ENCODE data around the gene REEP5. TPM values are rescaled to one million over a fixed set of nuclear protein-coding genes. Genes with fewer than 3 reads are reported as not detected.
A peak's percentile ranks its signal among the peaks of the same experiment; 100 is the strongest.

The REEP5 gene
- total and polyA plus RNA-seq, 2 of the 4 experiments (the other 2 are of a cell fraction): 49.3 to 82.0 TPM

- ATAC-seq (ENCODE audit: low read depth) (no peak), DNase-seq (no peak)
- peaks cover 18 to 49% of the 10 kb centered on the region in 2 experiments for H3K79me1 ChIP-seq (ENCODE audit: low read depth in 1 of 2, low read length in 2 of 2)
- POLR2A ChIA-PET (ENCODE audit: unreplicated experiment): no interaction called here
- no peak overlapping the region for H3K18ac ChIP-seq (ENCODE audit: low read depth, low read length)
- H3K23ac ChIP-seq (ENCODE audit: low read depth, low read length): peak overlapping the region; percentile 1; the same call in 1 of the 2 replicates
- H2BK5ac ChIP-seq (ENCODE audit: low read depth, low read length, poor library complexity, severe bottlenecking): no peak overlapping the region
- H4K5ac ChIP-seq (ENCODE audit: low read depth, low read length): no peak overlapping the region
- peaks cover 16% of the 10 kb centered on the region for H3K36me3 ChIP-seq (ENCODE audit: control insufficient read depth, insufficient read depth, low read length)
- H3K27ac ChIP-seq (ENCODE audit: insufficient read depth, low read length): no peak overlapping the region
- peaks cover 9% of the 10 kb centered on the region for H3K4me1 ChIP-seq (ENCODE audit: control insufficient read depth, insufficient read depth, low read length)
- H3K14ac ChIP-seq (replicated peaks; ENCODE audit: low read depth, low read length): no peak overlapping the region
- intact Hi-C loops (cut with micrococcal nuclease): no loop called here
- CTCF ChIA-PET: no interaction called here
- no peak overlapping the region for H2AK5ac ChIP-seq (ENCODE audit: low read depth, low read length)
- H3K9ac ChIP-seq (ENCODE audit: low read depth, low read length): no peak overlapping the region
- dilution Hi-C loops (cut with HindIII; ENCODE audit: low sequenced_read_pairs, unreplicated experiment): no loop called here
- TF ChIP-seq CHD1 (IDR thresholded peaks at IDR 0.05; ENCODE audit: low read depth, low read length): no peak
- no peak for TF ChIP-seq BHLHE40 (IDR thresholded peaks at IDR 0.05; ENCODE audit: low read depth, low read length)
- no peak for TF ChIP-seq USF2 (IDR thresholded peaks at IDR 0.05; ENCODE audit: low read depth, low read length)
- H4K91ac ChIP-seq (ENCODE audit: insufficient read depth, low read depth, low read length): no peak overlapping the region
- H3K27me3 ChIP-seq (ENCODE audit: control insufficient read depth, insufficient read depth, low read length): peaks cover 2% of the 10 kb centered on the region; the same call in 1 of the 2 replicates
- H4K8ac ChIP-seq (ENCODE audit: low read depth in 2 of 2, low read length in 2 of 2): no peak overlapping the region
- no peak overlapping the region for H2BK120ac ChIP-seq (ENCODE audit: low read depth, low read length)
- no peak overlapping the region for H3K56ac ChIP-seq (ENCODE audit: extremely low read depth, insufficient read depth, low read length)
- WGBS, 2 experiments (ENCODE audit: extremely low coverage in 2 of 2, insufficient read length in 1 of 2): no CpG with 5 or more reads among the region's 6 CpGs
- in situ Hi-C loops (cut with MboI; ENCODE audit: low sequenced_read_pairs): no loop called here
- no peak overlapping the region for H2BK20ac ChIP-seq (ENCODE audit: low read depth, low read length)
- no TSS peak for BruUV-seq (replicated peaks)
- no peak overlapping the region for H3K4me3 ChIP-seq (ENCODE audit: insufficient read depth, low read depth, low read length)
- H3K4me2 ChIP-seq (ENCODE audit: low read depth, low read length): peak overlapping the region; percentile 11; the same call in 1 of the 2 replicates
- no peak overlapping the region for H2AFZ ChIP-seq (replicated peaks; ENCODE audit: low read length, poor library complexity)
- no peak overlapping the region for H2BK15ac ChIP-seq (ENCODE audit: low read depth, low read length)
- no peak overlapping the region for H3K4ac ChIP-seq (ENCODE audit: low read depth, low read length)
- no peaks in the 10 kb centered on the region for H3K9me3 ChIP-seq (ENCODE audit: control insufficient read depth, insufficient read depth, low read length)
- no peak overlapping the region for H2AK9ac ChIP-seq (replicated peaks; ENCODE audit: low read depth, low read length, poor library complexity)
- peaks cover 42% of the 10 kb centered on the region for H4K20me1 ChIP-seq (ENCODE audit: insufficient read depth, low read length)
- H3K9me1 ChIP-seq (ENCODE audit: insufficient read depth, low read length): peaks cover 11% of the 10 kb centered on the region
These were observed 2.1 kb downstream of the REEP5 start for GRCh38 chr5:112919972-112920371.
